Measurements from ENCODE around the gene DHPS.

Gene DHPS

DNA sequence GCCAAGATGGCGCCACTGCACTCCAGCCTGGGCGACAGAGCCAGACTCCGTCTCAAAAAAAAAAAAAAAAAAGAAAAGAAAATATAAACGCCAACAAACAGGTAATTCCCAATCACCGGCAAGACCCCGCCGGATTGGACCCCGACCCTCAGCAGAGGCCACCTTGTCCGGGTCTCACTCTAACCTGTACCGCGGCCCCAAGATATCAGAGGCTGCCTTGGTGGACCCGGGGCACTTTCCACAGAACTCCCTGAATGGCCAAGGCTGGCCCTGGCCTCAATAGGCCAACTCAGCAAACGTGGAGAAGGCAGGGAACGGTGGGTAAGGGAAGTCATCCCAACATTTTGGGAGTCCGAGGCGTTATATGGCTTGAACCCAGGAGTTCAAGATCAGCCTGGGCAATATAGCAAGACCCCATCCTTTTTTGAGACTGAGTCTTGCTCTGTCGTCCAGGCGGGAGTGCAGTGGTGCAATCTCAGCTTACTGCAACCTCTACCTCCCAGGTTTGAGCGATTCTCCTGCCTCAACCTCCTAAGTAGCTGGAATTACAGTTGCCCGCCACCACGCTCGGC lies 43.0 kb downstream of the DHPS start:
- no peak overlapping the region for H3K27ac Mint-ChIP-seq

DNA sequence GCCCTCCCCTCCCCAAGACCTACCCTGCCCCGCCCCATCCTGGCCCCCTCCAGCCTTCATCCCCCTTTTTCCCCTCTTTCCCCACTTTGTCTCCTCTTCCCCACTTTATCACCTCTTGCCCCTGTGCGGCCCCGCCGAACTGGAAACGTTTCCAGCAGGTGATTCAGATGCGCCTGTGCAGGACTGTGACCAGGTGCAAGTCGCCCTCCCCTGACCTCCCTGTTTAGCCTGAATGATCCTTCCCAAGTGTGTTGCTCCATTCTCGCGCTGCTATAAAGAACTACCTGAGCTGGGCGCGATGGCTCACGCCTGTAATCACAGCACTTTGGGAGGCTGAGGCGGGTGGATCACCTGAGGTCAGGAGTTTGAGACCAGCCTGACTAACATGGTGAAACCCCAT lies 45.0 kb downstream of the DHPS start:
- Mint-ChIP-seq H3K27ac (no peak overlapping the region), H3K4me3 (no peak overlapping the region), H3K9me3 (no peaks in the 10 kb centered on the region), H3K4me1 (ENCODE audit: low read depth) (peaks cover 10% of the 10 kb centered on the region), H3K36me3 (ENCODE audit: low read depth) (peaks cover 79% of the 10 kb centered on the region), H3K27me3 (no peaks in the 10 kb centered on the region)
- intact Hi-C loops (cut with micrococcal nuclease) = no loop called here

More for the DNA sequence above, 43.0 kb downstream of the DHPS start:
- peaks cover 78% of the 10 kb centered on the region for H3K36me3 Mint-ChIP-seq (ENCODE audit: low read depth)
- peaks cover 10% of the 10 kb centered on the region for H3K4me1 Mint-ChIP-seq (ENCODE audit: low read depth)
- H3K27me3 Mint-ChIP-seq = no peaks in the 10 kb centered on the region
- no peaks in the 10 kb centered on the region for H3K9me3 Mint-ChIP-seq
- no peak overlapping the region for H3K4me3 Mint-ChIP-seq
- intact Hi-C loops (cut with micrococcal nuclease) = no loop called here

DNA sequence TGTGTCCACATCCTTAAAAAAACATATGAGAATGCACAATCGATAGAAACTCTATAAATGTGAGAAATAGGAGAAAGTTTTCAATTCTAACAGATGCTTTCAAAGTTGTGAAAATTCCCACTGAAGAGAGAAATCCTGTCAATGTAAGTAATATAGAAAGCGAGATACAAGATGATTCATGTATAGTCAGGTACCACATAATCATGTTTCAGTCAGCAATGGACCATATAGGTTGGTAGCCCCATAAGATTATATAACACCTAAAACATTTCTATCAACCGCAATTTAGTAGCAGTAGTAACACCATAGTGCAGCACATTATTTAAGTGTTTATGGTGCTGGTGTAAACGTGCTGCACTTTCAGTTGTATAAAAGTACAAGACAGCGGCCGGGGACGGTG lies 52.5 kb downstream of the DHPS start:
- no peaks in the 10 kb centered on the region for H3K4me1 Mint-ChIP-seq (ENCODE audit: low read depth)
- H3K9me3 Mint-ChIP-seq = peaks cover 29% of the 10 kb centered on the region
- intact Hi-C loops (cut with micrococcal nuclease) = no loop called here
- H3K27me3 Mint-ChIP-seq = no peaks in the 10 kb centered on the region
- H3K36me3 Mint-ChIP-seq (ENCODE audit: low read depth) = peaks cover 92% of the 10 kb centered on the region
- no peak overlapping the region for H3K27ac Mint-ChIP-seq
- H3K4me3 Mint-ChIP-seq = no peak overlapping the region

- H3K9me3 Mint-ChIP-seq = peaks cover 29% of the 10 kb centered on the region
- no peaks in the 10 kb centered on the region for H3K4me1 Mint-ChIP-seq (ENCODE audit: low read depth)
- no peak overlapping the region for H3K27ac Mint-ChIP-seq
- intact Hi-C loops (cut with micrococcal nuclease) = no loop called here
- H3K27me3 Mint-ChIP-seq = no peaks in the 10 kb centered on the region
- H3K36me3 Mint-ChIP-seq (ENCODE audit: low read depth) = peaks cover 92% of the 10 kb centered on the region
- no peak overlapping the region for H3K4me3 Mint-ChIP-seq
These were observed 53.3 kb downstream of the DHPS start for GRCh38 chr19:12628040-12629022.

DNA sequence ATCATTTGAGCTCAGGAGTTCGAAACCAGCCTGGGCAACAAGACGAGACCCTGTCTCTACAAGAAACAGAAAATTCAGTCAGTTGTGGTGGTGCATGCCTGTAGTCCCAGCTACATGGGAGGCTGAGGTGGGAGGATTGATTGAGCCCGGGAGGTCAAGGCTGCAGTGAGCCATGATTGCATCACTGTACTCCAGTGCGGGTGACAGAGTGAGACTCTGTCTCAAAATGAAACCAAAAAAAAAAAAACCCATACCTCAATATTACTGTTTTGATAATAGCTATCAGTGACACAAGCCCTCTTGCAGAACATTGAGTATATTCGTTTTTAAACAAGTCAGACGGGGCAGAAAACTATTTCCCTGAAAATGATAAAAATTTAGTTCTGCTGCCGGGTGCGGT lies 54.7 kb downstream of the DHPS start:
- H3K4me3 Mint-ChIP-seq = no peak overlapping the region
- H3K27me3 Mint-ChIP-seq = no peaks in the 10 kb centered on the region
- peaks cover 85% of the 10 kb centered on the region for H3K36me3 Mint-ChIP-seq (ENCODE audit: low read depth)
- no peaks in the 10 kb centered on the region for H3K4me1 Mint-ChIP-seq (ENCODE audit: low read depth)
- intact Hi-C loops (cut with micrococcal nuclease) = no loop called here
- H3K27ac Mint-ChIP-seq = no peak overlapping the region
- H3K9me3 Mint-ChIP-seq = peaks cover 29% of the 10 kb centered on the region
